Uterus (tissue), 2 donors: ENCODE data around the gene CEP85L.

Source experiments
- POLR2A ChIP-seq, 2 donors: fragments of 450-650 bp; IDR thresholded peaks; one replicate each; pipeline ENCODE4 v1.6.1; 2016; ENCODE audit warnings: antibody characterized with exemption in 2 of 2, mild to moderate bottlenecking in 1 of 2, moderate library complexity in 1 of 2
- TF ChIP-seq, protein P1 (sequence below), 4 experiments: fragments of 200-600 bp in 2 of 4; fragments of 450-650 bp in 2 of 4; sonication (generic) in 2 of 4; IDR thresholded peaks; one replicate each; pipeline ENCODE4 v1.5.1; 2016 to 2019; ENCODE audit warnings: antibody characterized with exemption in 4 of 4, mild to moderate bottlenecking in 2 of 4, moderate library complexity in 1 of 4

- TF ChIP-seq POLR2A (IDR thresholded peaks at IDR 0.05) = no peak
- TF ChIP-seq, protein P1, sequence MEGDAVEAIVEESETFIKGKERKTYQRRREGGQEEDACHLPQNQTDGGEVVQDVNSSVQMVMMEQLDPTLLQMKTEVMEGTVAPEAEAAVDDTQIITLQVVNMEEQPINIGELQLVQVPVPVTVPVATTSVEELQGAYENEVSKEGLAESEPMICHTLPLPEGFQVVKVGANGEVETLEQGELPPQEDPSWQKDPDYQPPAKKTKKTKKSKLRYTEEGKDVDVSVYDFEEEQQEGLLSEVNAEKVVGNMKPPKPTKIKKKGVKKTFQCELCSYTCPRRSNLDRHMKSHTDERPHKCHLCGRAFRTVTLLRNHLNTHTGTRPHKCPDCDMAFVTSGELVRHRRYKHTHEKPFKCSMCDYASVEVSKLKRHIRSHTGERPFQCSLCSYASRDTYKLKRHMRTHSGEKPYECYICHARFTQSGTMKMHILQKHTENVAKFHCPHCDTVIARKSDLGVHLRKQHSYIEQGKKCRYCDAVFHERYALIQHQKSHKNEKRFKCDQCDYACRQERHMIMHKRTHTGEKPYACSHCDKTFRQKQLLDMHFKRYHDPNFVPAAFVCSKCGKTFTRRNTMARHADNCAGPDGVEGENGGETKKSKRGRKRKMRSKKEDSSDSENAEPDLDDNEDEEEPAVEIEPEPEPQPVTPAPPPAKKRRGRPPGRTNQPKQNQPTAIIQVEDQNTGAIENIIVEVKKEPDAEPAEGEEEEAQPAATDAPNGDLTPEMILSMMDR (IDR thresholded peaks at IDR 0.05) = no peak
These were observed 182.5 kb downstream of the CEP85L start for GRCh38 chr6:118468682-118469465.
